HepG2 (cell line): ENCODE results near the gene C20orf96. TPM values are rescaled to one million over a fixed set of nuclear protein-coding genes. Genes with fewer than 3 reads are reported as not detected.

Experiments
- CENPT ChIP-seq: sonication (generic); formaldehyde crosslinking; IDR thresholded peaks from 2 replicates; pipeline ENCODE4 v1.8.0; 2022; ENCODE audit warnings: low read depth, mild to moderate bottlenecking, moderate library complexity, missing genetic modification reagents
- GLI4 ChIP-seq: sonication (generic); formaldehyde crosslinking; IDR thresholded peaks from 2 replicates; pipeline ENCODE4 v1.5.1; 2020; ENCODE audit warnings: missing genetic modification reagents, mild to moderate bottlenecking, moderate library complexity, borderline replicate concordance
- GMEB2 ChIP-seq: IDR thresholded peaks from 2 replicates; pipeline ENCODE4 v1.6.1; 2016; ENCODE audit warnings: missing biosample characterization, missing genetic modification reagents, low read depth
- HMGXB3 ChIP-seq: sonication (generic); formaldehyde crosslinking; IDR thresholded peaks from 2 replicates; pipeline ENCODE4 v1.4.0; 2020; ENCODE audit warnings: missing genetic modification reagents, borderline replicate concordance
- HOXD1 ChIP-seq: sonication (generic); formaldehyde crosslinking; IDR thresholded peaks from 2 replicates; pipeline ENCODE4 v1.5.0; 2020; ENCODE audit warnings: missing genetic modification reagents
- ISL2 ChIP-seq: sonication (generic); formaldehyde crosslinking; IDR thresholded peaks from 2 replicates; pipeline ENCODE4 v1.5.0; 2020; ENCODE audit warnings: missing genetic modification reagents
- KAT7 ChIP-seq: IDR thresholded peaks from 2 replicates; pipeline ENCODE4 v1.6.1; 2018; ENCODE audit warnings: borderline replicate concordance, missing compliant biosample characterization
- PAWR ChIP-seq: sonication (generic); formaldehyde crosslinking; IDR thresholded peaks from 2 replicates; pipeline ENCODE4 v1.4.0; 2020; ENCODE audit warnings: missing genetic modification reagents, mild to moderate bottlenecking, borderline replicate concordance
- RBM39 ChIP-seq: fragments of 200-400 bp; formaldehyde crosslinking; IDR thresholded peaks from one replicate; pipeline ENCODE4 v1.6.1; 2018; ENCODE audit warnings: antibody characterized with exemption, mild to moderate bottlenecking, low read depth, low read length; ENCODE audit not compliant: poor library complexity, severe bottlenecking
- TBX2 ChIP-seq: sonication (generic); formaldehyde crosslinking; IDR thresholded peaks from 2 replicates; pipeline ENCODE4 v1.5.0; 2020; ENCODE audit warnings: missing genetic modification reagents, mild to moderate bottlenecking, borderline replicate concordance
- TFE3 ChIP-seq: IDR thresholded peaks from 2 replicates; pipeline ENCODE4 v1.6.1; 2016
- ZBTB20 ChIP-seq: sonication (generic); formaldehyde crosslinking; IDR thresholded peaks from 2 replicates; pipeline ENCODE4 v1.8.1; 2023; ENCODE audit warnings: missing genetic modification reagents, low read depth, mild to moderate bottlenecking, borderline replicate concordance
- ZNF354B ChIP-seq: sonication (generic); formaldehyde crosslinking; IDR thresholded peaks from 2 replicates; pipeline ENCODE4 v1.8.0; 2022; ENCODE audit warnings: mild to moderate bottlenecking, missing genetic modification reagents
- ZNF512 ChIP-seq: sonication (generic); formaldehyde crosslinking; IDR thresholded peaks from 2 replicates; pipeline ENCODE4 v1.4.0; 2020; ENCODE audit warnings: mild to moderate bottlenecking, missing genetic modification reagents
- ZNF704 ChIP-seq: sonication (generic); formaldehyde crosslinking; IDR thresholded peaks from 2 replicates; pipeline ENCODE4 v1.8.1; 2023; ENCODE audit warnings: mild to moderate bottlenecking, inconsistent platforms, moderate library complexity, missing genetic modification reagents, borderline replicate concordance
- ZSCAN25 ChIP-seq: sonication (generic); formaldehyde crosslinking; IDR thresholded peaks from 2 replicates; pipeline ENCODE4 v1.8.0; 2022; ENCODE audit warnings: mild to moderate bottlenecking, missing genetic modification reagents
- polyA plus RNA-seq, 8 experiments: library from polyadenylated mRNA; depleted of rRNA in 3 of 8; stranded (reverse) in 7 of 8; unstranded in 1 of 8; fragments of >200 nt; fragmentation: Illumina TruSeq in 4 of 8; extraction: Trizol in 4 of 8; gene quantifications; 2 replicates each; pipeline versions ENCODE4 v1.2.1 to v1.2.3, GENCODE V29; 2011 to 2016; ENCODE audit warnings: low read depth in 4 of 8, missing spikeins in 1 of 8, mixed read lengths in 1 of 8; ENCODE audit not compliant: insufficient read depth in 1 of 8
- total RNA-seq, 5 experiments: library from RNA; depleted of rRNA; stranded (reverse); fragments of >200 nt; fragmentation: Illumina TruSeq; extraction: Trizol; gene quantifications; 2 replicates each; pipeline ENCODE4 v1.2.3, GENCODE V29; 2016; ENCODE audit warnings: low read depth in 1 of 5

The C20orf96 gene
- total and polyA plus RNA-seq, 2 of the 13 experiments (the other 11 are each of a cell fraction or from before 2014, with no cell fraction given), result 3.8 to 20.6 TPM

GRCh38 chr20:297098-297924 is 6.8 kb upstream of the C20orf96 start, which contains the start of gene ZCCHC3 (continued):
- TF ChIP-seq ZSCAN25 (CRISPR knock-in tag), result peak; percentile 87
- TF ChIP-seq PAWR (CRISPR knock-in tag), result no peak; the same call in 1 of the 2 replicates
- TF ChIP-seq HMGXB3, result peak; percentile 94
- TF ChIP-seq GMEB2, result peak; percentile 69; the same call in 1 of the 2 replicates
- TF ChIP-seq ISL2, result peak; percentile 95
- TF ChIP-seq HOXD1 (CRISPR knock-in tag), result peak; percentile 94
- TF ChIP-seq GLI4 (CRISPR knock-in tag), result peak; percentile 68; the same call in 1 of the 2 replicates
- 0 out of 2 replicates have a peak, but pooled peaks have one; percentile 49 for TF ChIP-seq CENPT (CRISPR knock-in tag)
- peak; percentile 99 for TF ChIP-seq TBX2 (CRISPR knock-in tag)
- TF ChIP-seq RBM39, result peak; percentile 96
- TF ChIP-seq TFE3 (CRISPR knock-in tag), result peak; percentile 98
- TF ChIP-seq ZBTB20 (CRISPR knock-in tag), result peak; percentile 96
- TF ChIP-seq ZNF512, result no peak; the same call in 1 of the 2 replicates
- TF ChIP-seq ZNF354B (CRISPR knock-in tag), result no peak; the same call in 1 of the 2 replicates
- TF ChIP-seq ZNF704, result peak; percentile 96; the same call in 1 of the 2 replicates
- peak; percentile 99 for TF ChIP-seq KAT7 (CRISPR knock-in tag)
